GM12878 (cell line): ENCODE measurements around the gene VTI1A. TPM values are rescaled to one million over a fixed set of nuclear protein-coding genes. Genes with fewer than 3 reads are reported as not detected.

Experiments used
- ATAC-seq: fragments of 200-7000 bp; cut with Tn5 transposase; 3 replicates; pipeline ENCODE4 v1.9.1; 2020; ENCODE audit warnings: mild to moderate bottlenecking, moderate library complexity
- BruUV-seq: library from RNA; stranded (reverse); fragments of 400-500 nt; replicated peaks from 2 replicates; lab custom pipeline; 2021; lab: Mats Ljungman, UMichigan
- CTCF ChIA-PET: fragments of 300-600 bp; sonication (Branson Sonifier 250); formaldehyde crosslinking; extraction: SDS; loops from one replicate; lab custom pipeline; 2021; ENCODE audit warnings: inconsistent platforms; lab: Yijun Ruan, JAX
- POLR2A ChIA-PET: fragments of 350-600 bp; formaldehyde crosslinking; extraction: SDS; loops from one replicate; lab custom pipeline; 2021; ENCODE audit warnings: inconsistent platforms; lab: Charles Lee
- RAD21 ChIA-PET: fragments of 300-600 bp; sonication (Branson Sonifier 250); formaldehyde crosslinking; loops from one replicate; lab custom pipeline; 2023; ENCODE audit warnings: antibody characterized with exemption; ENCODE audit not compliant: unreplicated experiment; lab: Charles Lee
- SMC1A ChIA-PET: fragments of 300-600 bp; sonication (Branson Sonifier 250); formaldehyde crosslinking; loops from one replicate; lab custom pipeline; 2023; ENCODE audit not compliant: unreplicated experiment, uncharacterized antibody; lab: Charles Lee
- DNase-seq: peaks from one replicate; pipeline ENCODE4 v3.0.0-alpha.2; 2011; ENCODE audit warnings: low read depth, low spot score
- FAIRE-seq: peaks from 3 replicates; lab custom pipeline; 2011; peaks lifted over from hg19 to GRCh38; lab: Jason Lieb, UNC
- H2AFZ ChIP-seq: 2 replicates; pipeline ENCODE4 v1.6.0; 2011; ENCODE audit warnings: low read depth, low read length, control low read depth; ENCODE audit not compliant: control insufficient read depth
- H3K27ac ChIP-seq: 2 replicates; pipeline ENCODE4 v1.5.1; 2011; ENCODE audit warnings: control low read depth; ENCODE audit not compliant: control insufficient read depth, insufficient read depth
- H3K27me3 ChIP-seq, 2 experiments: replicated peaks in 1 of 2; 2 replicates each; pipeline versions ENCODE4 v1.6.0 to v1.6.1; 2011; ENCODE audit warnings: low read length in 1 of 2; ENCODE audit not compliant: control insufficient read depth in 2 of 2, insufficient read depth in 2 of 2
- H3K36me3 ChIP-seq, 2 experiments: 2 replicates each; pipeline ENCODE4 v1.5.1; 2011; ENCODE audit warnings: low read length in 1 of 2; ENCODE audit not compliant: control insufficient read depth in 2 of 2, insufficient read depth in 2 of 2
- H3K4me1 ChIP-seq: 2 replicates; pipeline ENCODE4 v1.6.1; 2011; ENCODE audit warnings: mild to moderate bottlenecking, low read length, moderate library complexity, mixed read lengths; ENCODE audit not compliant: control insufficient read depth, insufficient read depth
- H3K4me2 ChIP-seq: 2 replicates; pipeline ENCODE4 v1.6.0; 2011; ENCODE audit warnings: control low read depth; ENCODE audit not compliant: control insufficient read depth, insufficient read depth
- H3K4me3 ChIP-seq: fragments of 200-600 bp; sonication (generic); 2 replicates; pipeline ENCODE4 v1.5.1; 2016
- H3K79me2 ChIP-seq: 2 replicates; pipeline ENCODE4 v1.6.0; 2011; ENCODE audit warnings: low read length; ENCODE audit not compliant: control insufficient read depth, insufficient read depth
- H3K9ac ChIP-seq: 2 replicates; pipeline ENCODE4 v1.8.0; 2011; ENCODE audit warnings: low read length, control low read depth, mixed read lengths; ENCODE audit not compliant: control insufficient read depth, insufficient read depth
- H3K9me3 ChIP-seq: replicated peaks from 3 replicates; pipeline ENCODE4 v1.5.1; 2011; ENCODE audit warnings: mild to moderate bottlenecking, low read length; ENCODE audit not compliant: control insufficient read depth, insufficient read depth
- H4K20me1 ChIP-seq: 2 replicates; pipeline ENCODE4 v1.6.0; 2011; ENCODE audit not compliant: control insufficient read depth, insufficient read depth
- CBFB ChIP-seq: IDR thresholded peaks from 2 replicates; pipeline ENCODE4 v1.6.1; 2016; ENCODE audit warnings: antibody characterized with exemption, low read depth
- CBX3 ChIP-seq: fragments of 200-600 bp; sonication (generic); IDR thresholded peaks from 2 replicates; pipeline ENCODE4 v1.6.1; 2016; ENCODE audit warnings: low read depth, borderline replicate concordance
- E2F4 ChIP-seq: IDR thresholded peaks from 2 replicates; pipeline ENCODE4 v1.6.1; 2012; ENCODE audit warnings: low read depth, low read length, improper control_type of control experiment
- E2F8 ChIP-seq: fragments of 450-650 bp; IDR thresholded peaks from 2 replicates; pipeline ENCODE4 v1.6.1; 2018; ENCODE audit warnings: mild to moderate bottlenecking, low read depth, moderate library complexity; ENCODE audit not compliant: partially characterized antibody
- FOXK2 ChIP-seq: fragments of 450-650 bp; IDR thresholded peaks from 2 replicates; pipeline ENCODE4 v1.6.1; 2017; ENCODE audit warnings: mild to moderate bottlenecking, moderate library complexity
- HDGF ChIP-seq: fragments of 450-650 bp; IDR thresholded peaks from 2 replicates; pipeline ENCODE4 v1.6.1; 2016; ENCODE audit warnings: antibody characterized with exemption
- IKZF2 ChIP-seq, 2 experiments: fragments of 450-650 bp; IDR thresholded peaks; 2 replicates each; pipeline ENCODE4 v1.6.1; 2017; ENCODE audit warnings: mild to moderate bottlenecking in 2 of 2, moderate library complexity in 2 of 2
- JUNB ChIP-seq: IDR thresholded peaks from 2 replicates; pipeline ENCODE4 v1.6.1; 2016; ENCODE audit warnings: antibody characterized with exemption, mild to moderate bottlenecking
- MEF2A ChIP-seq: IDR thresholded peaks from 2 replicates; pipeline ENCODE4 v1.6.1; 2011; ENCODE audit warnings: low read depth, mild to moderate bottlenecking, low read length, moderate library complexity; ENCODE audit not compliant: insufficient read depth
- MYB ChIP-seq: fragments of 150-350 bp; IDR thresholded peaks from 2 replicates; pipeline ENCODE4 v1.6.1; 2014; ENCODE audit warnings: mild to moderate bottlenecking, low read depth, low read length, borderline replicate concordance
- MYC ChIP-seq: IDR thresholded peaks from 2 replicates; pipeline ENCODE4 v1.6.1; 2011; ENCODE audit warnings: mild to moderate bottlenecking, low read length, moderate library complexity, inconsistent platforms; ENCODE audit not compliant: insufficient read depth, insufficient replicate concordance, insufficient read length, severe bottlenecking
- RELA ChIP-seq: fragments of 450-650 bp; IDR thresholded peaks from 2 replicates; pipeline ENCODE4 v1.8.0; 2014; ENCODE audit warnings: borderline replicate concordance; ENCODE audit not compliant: partially characterized antibody
- RFX5 ChIP-seq: IDR thresholded peaks from 2 replicates; pipeline ENCODE4 v1.6.1; 2011; ENCODE audit warnings: low read depth, low read length, improper control_type of control experiment
- SUPT20H ChIP-seq: IDR thresholded peaks from 2 replicates; pipeline ENCODE4 v1.6.1; 2011; ENCODE audit warnings: low read depth, mild to moderate bottlenecking, low read length, moderate library complexity, borderline replicate concordance; ENCODE audit not compliant: control insufficient read depth
- WGBS: methylation state at CpG from one replicate; pipeline ENCODE4 v1.1.6; 2016; ENCODE audit warnings: low lambda C conversion rate; ENCODE audit not compliant: insufficient replicate concordance, insufficient coverage; ENCODE audit errors: missing lambda C conversion rate; 5-methylcytosine and 5-hydroxymethylcytosine counted together
- in situ Hi-C: fragments of 300-500 bp; cut with MboI; formaldehyde crosslinking; loops from 9 replicates; pipeline ENCODE4 v1.14.3; 2018; ENCODE audit warnings: mixed read lengths
- intact Hi-C: fragments of 100-400 bp; cut with micrococcal nuclease; formaldehyde crosslinking; loops from one replicate; pipeline ENCODE4 v1.14.2; 2022; ENCODE audit not compliant: unreplicated experiment
- polyA plus RNA-seq, 11 experiments: library from polyadenylated mRNA; depleted of rRNA in 4 of 11; unstranded in 6 of 11; stranded (reverse) in 5 of 11; fragments of >200 nt; fragmentation: Nextera tagmentation in 4 of 11; fragmentation: Illumina TruSeq in 1 of 11; extraction: Ambion mirVana in 4 of 11; extraction: Trizol in 1 of 11; gene quantifications; 1 replicate in 1 of 11; 2 replicates in 10 of 11; pipeline versions ENCODE4 v1.2.1 to v1.2.3, GENCODE V29; 2011 to 2016; ENCODE audit warnings: inconsistent platforms in 2 of 11, missing spikeins in 2 of 11, low read depth in 1 of 11
- total RNA-seq, 4 experiments: library from RNA; depleted of rRNA in 3 of 4; stranded (reverse); fragments of >200 nt in 3 of 4; fragmentation: Illumina TruSeq in 1 of 4; extraction: Trizol in 1 of 4; gene quantifications; 2 replicates each; pipeline versions ENCODE4 v1.2.1 to v1.2.3, GENCODE V29; 2013 to 2021
- TF ChIP-seq, protein P1 (sequence below): fragments of 450-650 bp; IDR thresholded peaks from 2 replicates; pipeline ENCODE4 v1.6.1; 2014; ENCODE audit warnings: mild to moderate bottlenecking

VTI1A gene
- total and polyA plus RNA-seq, 10 of the 15 experiments (the other 5 are each of a cell fraction or from before 2014, with no cell fraction given): 12.4 to 43.2 (median 27.5) TPM

DNA sequence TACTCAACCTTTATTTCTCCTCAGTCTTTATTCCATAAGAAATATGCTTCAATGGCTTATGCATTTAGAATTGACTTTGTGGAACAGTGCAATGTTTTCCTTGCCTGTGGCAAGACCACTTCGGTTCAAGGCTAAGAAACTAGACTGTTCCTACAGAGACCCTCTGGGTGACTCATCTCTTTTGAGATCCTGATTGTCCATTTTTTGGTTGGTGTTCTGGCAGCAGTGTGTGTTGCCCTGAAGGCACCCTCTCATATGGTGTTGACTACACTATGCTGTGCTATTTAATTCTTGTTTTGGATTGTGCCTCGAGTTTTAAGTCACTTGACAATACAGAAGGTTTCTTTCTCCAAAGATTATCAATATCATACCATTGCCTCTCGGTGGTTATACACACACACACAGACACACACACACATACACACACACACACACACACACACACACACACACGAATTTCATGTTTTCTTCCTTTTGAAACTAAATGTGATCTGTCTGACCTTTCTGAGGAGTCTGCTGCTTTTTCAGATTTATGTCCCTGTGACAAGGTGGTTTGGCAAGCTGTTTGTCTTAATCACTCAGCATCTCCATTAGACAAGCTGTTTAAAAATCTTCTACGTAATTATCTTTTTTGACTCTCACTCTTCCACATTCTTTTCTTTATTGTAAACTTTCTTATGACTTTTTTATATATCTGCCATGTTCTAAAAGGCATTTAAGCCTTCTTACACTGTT lies 187.2 kb downstream of the VTI1A start:
- ATAC-seq (no peak), FAIRE-seq (peak; percentile 47)
- ChIA-PET CTCF (no interaction called here), RAD21 (no interaction called here), SMC1A (interaction anchor here (0.6 kb wide), 1 partner anchor 26 kb away, joined by 3 read pairs; no protein-coding TSS in a partner anchor), POLR2A (no interaction called here)
- Histone ChIP-seq H4K20me1 (no peaks in the 10 kb centered on the region), H3K27me3 (no peaks in the 10 kb centered on the region), H3K79me2 (no peaks in the 10 kb centered on the region), H2AFZ (no peak overlapping the region), H3K36me3 (no peaks in the 10 kb centered on the region), H3K27ac (no peak overlapping the region), H3K4me1 (no peaks in the 10 kb centered on the region), H3K9me3 (no peaks in the 10 kb centered on the region), H3K9ac (no peak overlapping the region), H3K4me2 (no peak overlapping the region)
- no TSS peak for BruUV-seq
- in situ Hi-C loops: no loop called here
- 67% methylated on average over 5 of the region's 5 CpGs for WGBS
- intact Hi-C loops: no loop called here
- TF ChIP-seq IKZF2 (IDR thresholded peaks at IDR 0.05) (no peak), CBFB (no peak), MEF2A (no peak), E2F4 (no peak), CBX3 (no peak), FOXK2 (no peak), MYB (no peak), JUNB (no peak), HDGF (no peak), MYC (no peak), SUPT20H (no peak), RFX5 (no peak), E2F8 (no peak), RELA (no peak)
- TF ChIP-seq, protein P1, sequence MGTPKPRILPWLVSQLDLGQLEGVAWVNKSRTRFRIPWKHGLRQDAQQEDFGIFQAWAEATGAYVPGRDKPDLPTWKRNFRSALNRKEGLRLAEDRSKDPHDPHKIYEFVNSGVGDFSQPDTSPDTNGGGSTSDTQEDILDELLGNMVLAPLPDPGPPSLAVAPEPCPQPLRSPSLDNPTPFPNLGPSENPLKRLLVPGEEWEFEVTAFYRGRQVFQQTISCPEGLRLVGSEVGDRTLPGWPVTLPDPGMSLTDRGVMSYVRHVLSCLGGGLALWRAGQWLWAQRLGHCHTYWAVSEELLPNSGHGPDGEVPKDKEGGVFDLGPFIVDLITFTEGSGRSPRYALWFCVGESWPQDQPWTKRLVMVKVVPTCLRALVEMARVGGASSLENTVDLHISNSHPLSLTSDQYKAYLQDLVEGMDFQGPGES: no peak
- TF ChIP-seq, all 136 proteins: peak for 0
- H3K4me3 ChIP-seq: no peak overlapping the region
- no peak for DNase-seq
